ENCODE measurements around the gene MYL7. TPM values are rescaled to one million over a fixed set of nuclear protein-coding genes. Genes with fewer than 3 reads are reported as not detected.

MYL7 gene
- polyA plus RNA-seq, 3 donors = not detected

GRCh38 chr7:44155191-44156185 lies 14.4 kb upstream of the MYL7 start:
- H3K27me3 Mint-ChIP-seq (ENCODE audit: low read depth in 3 of 3) = peaks cover 2 to 3% (median 2%) of the 10 kb centered on the region in 3 donors
- intact Hi-C loops (cut with micrococcal nuclease) = no loop called here

GRCh38 chr7:44154703-44155102 lies 13.6 kb upstream of the MYL7 start:
- Histone ChIP-seq H3K27ac (ENCODE audit: low read depth in 1 of 2, low read length in 2 of 2) (no peak overlapping the region), H3K9ac (ENCODE audit: insufficient read depth, low read length, poor library complexity, severe bottlenecking) (no peak overlapping the region), H3K4me3 (replicated peaks in 1 of 3; ENCODE audit: low read depth in 2 of 3, low read length in 3 of 3) (no peak overlapping the region), H3K4me2 (replicated peaks; ENCODE audit: extremely low read depth, low read length, poor library complexity, severe bottlenecking) (no peak overlapping the region), H3K4me1 (ENCODE audit: control insufficient read depth in 1 of 2, insufficient read depth in 2 of 2, low read length in 2 of 2) (no peaks in the 10 kb centered on the region), H2AFZ (ENCODE audit: insufficient read depth, low read depth, low read length, poor library complexity, severe bottlenecking) (no peak overlapping the region), H4K20me1 (ENCODE audit: insufficient read depth, low read length) (no peaks in the 10 kb centered on the region), H3K36me3 (replicated peaks in 1 of 2; ENCODE audit: control insufficient read depth in 1 of 2, insufficient read depth in 2 of 2, low read length in 2 of 2) (no peaks in the 10 kb centered on the region), H3K79me2 (ENCODE audit: insufficient read depth, low read length) (no peaks in the 10 kb centered on the region), H3K9me3 (replicated peaks in 1 of 2; ENCODE audit: control insufficient read depth in 1 of 2, insufficient read depth in 1 of 2, low read length in 2 of 2) (no peaks in the 10 kb centered on the region), H3K27me3 (ENCODE audit: control insufficient read depth in 2 of 2, insufficient read depth in 2 of 2, low read length in 2 of 2) (no peaks in the 10 kb centered on the region)
- Mint-ChIP-seq H3K4me3 (no peak overlapping the region), H3K27ac (no peak overlapping the region), H3K9me3 (no peaks in the 10 kb centered on the region), H3K36me3 (no peaks in the 10 kb centered on the region), H3K4me1 (no peaks in the 10 kb centered on the region), H3K27me3 (ENCODE audit: low read depth in 3 of 3) (peaks cover 1 to 2% (median 2%) of the 10 kb centered on the region in 3 donors)
- TF ChIP-seq CTCF (IDR thresholded peaks at IDR 0.05) = no peak
- intact Hi-C loops (cut with micrococcal nuclease) = no loop called here
- WGBS (ENCODE audit: insufficient coverage) = no CpG with 5 or more reads among the region's 3 CpGs
- no peak for DNase-seq

More at GRCh38 chr7:44155191-44156185, 14.4 kb upstream of the MYL7 start:
- H3K9ac ChIP-seq (ENCODE audit: insufficient read depth, low read length, poor library complexity, severe bottlenecking) = no peak overlapping the region
- H2AFZ ChIP-seq (ENCODE audit: insufficient read depth, low read depth, low read length, poor library complexity, severe bottlenecking) = no peak overlapping the region
- no peaks in the 10 kb centered on the region for H3K4me1 ChIP-seq (ENCODE audit: control insufficient read depth in 1 of 2, insufficient read depth in 2 of 2, low read length in 2 of 2)
- Mint-ChIP-seq H3K4me3 (no peak overlapping the region), H3K4me1 (no peaks in the 10 kb centered on the region), H3K9me3 (no peaks in the 10 kb centered on the region), H3K27ac (no peak overlapping the region), H3K36me3 (no peaks in the 10 kb centered on the region)
- 93% methylated on average over 8 of the region's 8 CpGs for WGBS (ENCODE audit: insufficient coverage)
- no peaks in the 10 kb centered on the region for H3K27me3 ChIP-seq (ENCODE audit: control insufficient read depth in 2 of 2, insufficient read depth in 2 of 2, low read length in 2 of 2)
- H3K9me3 ChIP-seq (replicated peaks in 1 of 2; ENCODE audit: control insufficient read depth in 1 of 2, insufficient read depth in 1 of 2, low read length in 2 of 2) = no peaks in the 10 kb centered on the region
- no peaks in the 10 kb centered on the region for H3K79me2 ChIP-seq (ENCODE audit: insufficient read depth, low read length)
- no peak for DNase-seq
- no peaks in the 10 kb centered on the region for H4K20me1 ChIP-seq (ENCODE audit: insufficient read depth, low read length)
- no peak overlapping the region for H3K4me2 ChIP-seq (replicated peaks; ENCODE audit: extremely low read depth, low read length, poor library complexity, severe bottlenecking)
- no peaks in the 10 kb centered on the region for H3K36me3 ChIP-seq (replicated peaks in 1 of 2; ENCODE audit: control insufficient read depth in 1 of 2, insufficient read depth in 2 of 2, low read length in 2 of 2)
- no peak overlapping the region for H3K27ac ChIP-seq (ENCODE audit: low read depth in 1 of 2, low read length in 2 of 2)
- TF ChIP-seq CTCF (IDR thresholded peaks at IDR 0.05) = no peak
- H3K4me3 ChIP-seq (replicated peaks in 1 of 3; ENCODE audit: low read depth in 2 of 3, low read length in 3 of 3) = no peak overlapping the region
